ENCODE measurements around the gene NBPF3.

- TF ChIP-seq ZNF274 (IDR thresholded peaks at IDR 0.05; ENCODE audit: low read depth, low read length), result no peak
- no peak for TF ChIP-seq YY1 (IDR thresholded peaks at IDR 0.05; ENCODE audit: insufficient read depth, insufficient read length)
Observed at GRCh38 chr1:21523297-21523813, 83.4 kb downstream of the NBPF3 start.
